Thyroid gland (tissue), 4 donors: ENCODE results near the gene IL12A. TPM values are rescaled to one million over a fixed set of nuclear protein-coding genes. Genes with fewer than 3 reads are reported as not detected.

Source experiments
- DNase-seq, 2 donors: peaks; one replicate each; pipeline ENCODE4 v3.0.0-alpha.2; 2019
- H3K27ac ChIP-seq, 3 donors: fragments of 200-600 bp; sonication (generic); 1 replicate in 2 of 3; 2 replicates in 1 of 3; pipeline ENCODE4 v1.5.1; 2016 to 2019; ENCODE audit warnings: mild to moderate bottlenecking in 1 of 3, moderate library complexity in 1 of 3
- H3K27me3 ChIP-seq: fragments of 200-600 bp; sonication (generic); one replicate; pipeline ENCODE4 v1.5.1; 2019
- H3K36me3 ChIP-seq, 2 donors: fragments of 200-600 bp; sonication (generic); one replicate each; pipeline ENCODE4 v1.5.1; 2016 to 2019
- H3K4me1 ChIP-seq, 2 donors: fragments of 200-600 bp; sonication (generic); one replicate each; pipeline ENCODE4 v1.5.1; 2017 to 2019
- H3K4me3 ChIP-seq, 3 donors: fragments of 200-600 bp; sonication (generic); replicated peaks in 1 of 3; 1 replicate in 2 of 3; 2 replicates in 1 of 3; pipeline ENCODE4 v1.5.1; 2016; ENCODE audit warnings: mild to moderate bottlenecking in 1 of 3
- H3K9me3 ChIP-seq: fragments of 200-600 bp; sonication (generic); one replicate; pipeline ENCODE4 v1.5.1; 2017
- POLR2A ChIP-seq, 2 donors: fragments of 450-650 bp; IDR thresholded peaks; one replicate each; pipeline ENCODE4 v1.6.1; 2017; ENCODE audit warnings: antibody characterized with exemption in 2 of 2, mild to moderate bottlenecking in 2 of 2, moderate library complexity in 1 of 2
- WGBS, 2 donors: methylation state at CpG; one replicate each; pipeline ENCODE4 v1.1.5; 2017; 5-methylcytosine and 5-hydroxymethylcytosine counted together
- intact Hi-C: fragments of 100-400 bp; cut with DNase I; formaldehyde crosslinking; loops from one replicate; pipeline ENCODE4 v1.15.1; 2023
- total RNA-seq, 4 donors: library from RNA; depleted of rRNA; stranded (reverse); fragments of >200 nt; gene quantifications; one replicate each; pipeline ENCODE4 v1.2.3, GENCODE V29; 2016
- TF ChIP-seq, protein P1 (sequence below), 6 experiments: fragments of 200-600 bp in 3 of 6; fragments of 450-650 bp in 3 of 6; sonication (generic) in 3 of 6; IDR thresholded peaks; one replicate each; pipeline ENCODE4 v1.5.1; 2016 to 2019; ENCODE audit warnings: antibody characterized with exemption in 6 of 6, mild to moderate bottlenecking in 2 of 6, inconsistent platforms in 1 of 6, moderate library complexity in 1 of 6

The IL12A gene
- total RNA-seq, 4 donors from 2014 or later: 0.75 to 1.4 TPM; not detected in 2

GRCh38 chr3:159978353-159978752, 10.3 kb upstream of the IL12A start:
- H3K27ac ChIP-seq: no peak overlapping the region
- H3K4me1 ChIP-seq: no peaks in the 10 kb centered on the region
- TF ChIP-seq, protein P1, sequence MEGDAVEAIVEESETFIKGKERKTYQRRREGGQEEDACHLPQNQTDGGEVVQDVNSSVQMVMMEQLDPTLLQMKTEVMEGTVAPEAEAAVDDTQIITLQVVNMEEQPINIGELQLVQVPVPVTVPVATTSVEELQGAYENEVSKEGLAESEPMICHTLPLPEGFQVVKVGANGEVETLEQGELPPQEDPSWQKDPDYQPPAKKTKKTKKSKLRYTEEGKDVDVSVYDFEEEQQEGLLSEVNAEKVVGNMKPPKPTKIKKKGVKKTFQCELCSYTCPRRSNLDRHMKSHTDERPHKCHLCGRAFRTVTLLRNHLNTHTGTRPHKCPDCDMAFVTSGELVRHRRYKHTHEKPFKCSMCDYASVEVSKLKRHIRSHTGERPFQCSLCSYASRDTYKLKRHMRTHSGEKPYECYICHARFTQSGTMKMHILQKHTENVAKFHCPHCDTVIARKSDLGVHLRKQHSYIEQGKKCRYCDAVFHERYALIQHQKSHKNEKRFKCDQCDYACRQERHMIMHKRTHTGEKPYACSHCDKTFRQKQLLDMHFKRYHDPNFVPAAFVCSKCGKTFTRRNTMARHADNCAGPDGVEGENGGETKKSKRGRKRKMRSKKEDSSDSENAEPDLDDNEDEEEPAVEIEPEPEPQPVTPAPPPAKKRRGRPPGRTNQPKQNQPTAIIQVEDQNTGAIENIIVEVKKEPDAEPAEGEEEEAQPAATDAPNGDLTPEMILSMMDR (IDR thresholded peaks at IDR 0.05): no peak
- TF ChIP-seq POLR2A (IDR thresholded peaks at IDR 0.05): no peak
- H3K9me3 ChIP-seq: no peaks in the 10 kb centered on the region
- no peaks in the 10 kb centered on the region for H3K27me3 ChIP-seq
- no peak for DNase-seq
- 58 to 62% methylated on average over 3 of the region's 3 CpGs for WGBS, 2 donors
- intact Hi-C loops: no loop called here
- no peaks in the 10 kb centered on the region for H3K36me3 ChIP-seq
- no peak overlapping the region for H3K4me3 ChIP-seq

DNA sequence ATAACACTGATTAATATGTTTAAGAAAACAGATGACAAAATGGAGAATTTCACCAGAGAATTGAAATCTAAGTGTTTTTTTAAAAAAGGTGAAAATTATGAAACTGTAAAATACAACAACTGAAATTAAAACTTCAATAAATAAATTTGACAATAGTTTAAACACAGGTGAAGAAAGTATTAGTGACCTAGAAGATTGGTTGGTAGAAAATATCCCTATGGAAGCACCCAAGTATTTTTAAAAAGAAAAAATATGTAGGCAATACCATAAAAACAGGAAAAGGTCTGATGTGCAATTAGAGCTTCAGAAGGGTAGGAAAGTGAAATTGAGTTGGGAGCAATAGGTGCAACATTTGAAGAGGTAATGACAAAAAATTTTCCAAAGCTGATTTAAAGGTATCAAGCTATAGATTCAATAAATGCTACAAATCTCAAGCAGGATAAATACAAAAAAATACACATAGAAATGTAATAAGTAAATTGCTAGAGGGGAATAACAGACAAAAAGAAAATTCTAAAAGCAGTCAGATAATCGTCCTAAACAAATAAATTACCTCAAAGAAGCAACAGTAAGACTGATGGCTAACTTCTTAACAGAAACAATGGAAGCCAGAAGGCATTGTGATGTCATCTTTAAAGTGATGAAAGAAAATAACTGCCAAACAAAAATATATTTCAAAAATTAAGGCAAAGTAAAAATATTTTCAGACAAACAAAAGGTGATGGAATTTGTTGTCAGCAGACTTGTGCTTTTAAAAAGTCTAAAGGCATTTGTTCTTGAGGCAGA, 9.5 kb upstream of the IL12A start:
- intact Hi-C loops: no loop called here
- TF ChIP-seq, protein P1 (IDR thresholded peaks at IDR 0.05): no peak
- no peak for TF ChIP-seq POLR2A (IDR thresholded peaks at IDR 0.05)
- no peaks in the 10 kb centered on the region for H3K9me3 ChIP-seq
- no peaks in the 10 kb centered on the region for H3K27me3 ChIP-seq
- 75 to 76% methylated on average over 1 of the region's 1 CpG for WGBS, 2 donors
- no peaks in the 10 kb centered on the region for H3K4me1 ChIP-seq
- no peak overlapping the region for H3K27ac ChIP-seq
- no peak overlapping the region for H3K4me3 ChIP-seq
- DNase-seq: no peak
- H3K36me3 ChIP-seq: no peaks in the 10 kb centered on the region

- TF ChIP-seq, protein P1 (IDR thresholded peaks at IDR 0.05): no peak
- no peak for TF ChIP-seq POLR2A (IDR thresholded peaks at IDR 0.05)
- no peak overlapping the region for H3K4me3 ChIP-seq
- H3K27ac ChIP-seq: no peak overlapping the region
- no peak for DNase-seq
- H3K36me3 ChIP-seq: no peaks in the 10 kb centered on the region
- H3K9me3 ChIP-seq: no peaks in the 10 kb centered on the region
- WGBS, 2 donors: 88 to 94% methylated on average over 4 of the region's 4 CpGs
- no peaks in the 10 kb centered on the region for H3K27me3 ChIP-seq
- no peaks in the 10 kb centered on the region for H3K4me1 ChIP-seq
- intact Hi-C loops: no loop called here
Observed at GRCh38 chr3:159982442-159982974, 6.1 kb upstream of the IL12A start.

GRCh38 chr3:159987291-159987711, 1.3 kb upstream of the IL12A start:
- intact Hi-C loops: no loop called here
- Histone ChIP-seq H3K36me3 (no peaks in the 10 kb centered on the region), H3K4me1 (peaks cover 3 to 4% of the 10 kb centered on the region in 2 donors), H3K4me3 (no peak overlapping the region), H3K9me3 (no peaks in the 10 kb centered on the region), H3K27ac (no peak overlapping the region), H3K27me3 (no peaks in the 10 kb centered on the region)
- WGBS, 2 donors: 88 to 89% methylated on average over 5 of the region's 5 CpGs
- no peak for TF ChIP-seq POLR2A (IDR thresholded peaks at IDR 0.05)
- TF ChIP-seq, protein P1 (IDR thresholded peaks at IDR 0.05): no peak
- DNase-seq: no peak
